H1 (cell line): ENCODE measurements around the gene CFAP221. TPM values are rescaled to one million over a fixed set of nuclear protein-coding genes. Genes with fewer than 3 reads are reported as not detected.

Source experiments
- CTCF ChIA-PET: fragments of 300-600 bp; sonication (Branson Sonifier 250); formaldehyde crosslinking; loops from one replicate; lab custom pipeline; 2021; ENCODE audit not compliant: partially characterized antibody; lab: Charles Lee
- POLR2A ChIA-PET: fragments of 300-600 bp; sonication (Branson Sonifier 250); formaldehyde crosslinking; loops from one replicate; lab custom pipeline; 2021; ENCODE audit warnings: inconsistent platforms; ENCODE audit not compliant: partially characterized antibody; lab: Charles Lee
- DNase-seq, 2 experiments: peaks; one replicate each; pipeline versions ENCODE4 v3.0.0 to v3.0.0-alpha.2; 2010 to 2022; ENCODE audit warnings: low spot score in 2 of 2, low read depth in 1 of 2, mixed read lengths in 1 of 2
- FAIRE-seq: peaks from 2 replicates; lab custom pipeline; 2011; peaks lifted over from hg19 to GRCh38; lab: Jason Lieb, UNC
- H2AFZ ChIP-seq: 2 replicates; pipeline ENCODE4 v1.8.1; 2012; ENCODE audit warnings: low read length, inconsistent platforms
- H2AK5ac ChIP-seq: 2 replicates; pipeline ENCODE4 v1.6.1; 2013; ENCODE audit warnings: low read depth, low read length
- H2BK120ac ChIP-seq: replicated peaks from 2 replicates; pipeline ENCODE3; 2013; ENCODE audit warnings: low read depth, low read length, inconsistent platforms
- H2BK12ac ChIP-seq: 2 replicates; pipeline ENCODE4 v1.6.1; 2013; ENCODE audit warnings: low read depth, low read length
- H2BK15ac ChIP-seq: 2 replicates; pipeline ENCODE4 v1.6.1; 2013; ENCODE audit warnings: low read length
- H2BK20ac ChIP-seq: 2 replicates; pipeline ENCODE4 v1.6.1; 2013; ENCODE audit warnings: low read length
- H2BK5ac ChIP-seq: 2 replicates; pipeline ENCODE4 v1.6.1; 2013; ENCODE audit warnings: low read depth, low read length
- H3K14ac ChIP-seq: 2 replicates; pipeline ENCODE4 v1.6.1; 2013; ENCODE audit warnings: inconsistent platforms; ENCODE audit not compliant: insufficient read length
- H3K18ac ChIP-seq: 2 replicates; pipeline ENCODE4 v1.6.1; 2013; ENCODE audit warnings: low read length; ENCODE audit errors: extremely low read depth
- H3K23ac ChIP-seq: 2 replicates; pipeline ENCODE4 v1.6.1; 2013; ENCODE audit warnings: inconsistent platforms; ENCODE audit not compliant: insufficient read length
- H3K23me2 ChIP-seq: 2 replicates; pipeline ENCODE4 v1.6.1; 2013; ENCODE audit warnings: low read depth, low read length
- H3K27ac ChIP-seq: 2 replicates; pipeline ENCODE4 v1.6.1; 2011; ENCODE audit warnings: low read depth, low read length, inconsistent platforms
- H3K27me3 ChIP-seq, 4 experiments: replicated peaks in 1 of 4; 1 replicate in 1 of 4; 2 replicates in 3 of 4; pipeline versions ENCODE4 v1.6.1 to v1.8.1; 2011 to 2013; ENCODE audit warnings: low read length in 3 of 4, mild to moderate bottlenecking in 3 of 4, inconsistent platforms in 2 of 4, mixed read lengths in 2 of 4, moderate library complexity in 1 of 4; ENCODE audit not compliant: control insufficient read depth in 3 of 4, insufficient read depth in 3 of 4; ENCODE audit errors: extremely low read depth in 1 of 4
- H3K36me3 ChIP-seq, 4 experiments: 2 replicates each; pipeline versions ENCODE4 v1.6.1 to v1.8.1; 2011 to 2013; ENCODE audit warnings: mild to moderate bottlenecking in 4 of 4, low read length in 3 of 4, moderate library complexity in 2 of 4, control low read depth in 1 of 4, inconsistent platforms in 1 of 4; ENCODE audit not compliant: insufficient read depth in 4 of 4, control insufficient read depth in 2 of 4
- H3K4ac ChIP-seq: replicated peaks from 2 replicates; pipeline ENCODE3; 2013; ENCODE audit warnings: low read length, low read depth, mixed read lengths, inconsistent platforms; ENCODE audit not compliant: insufficient read length
- H3K4me1 ChIP-seq, 4 experiments: replicated peaks in 1 of 4; 1 replicate in 1 of 4; 2 replicates in 3 of 4; pipeline versions ENCODE4 v1.6.1 to v1.8.1; 2011 to 2013; ENCODE audit warnings: low read length in 3 of 4, inconsistent platforms in 2 of 4, mixed read lengths in 1 of 4; ENCODE audit not compliant: insufficient read depth in 4 of 4, control insufficient read depth in 3 of 4
- H3K4me2 ChIP-seq, 2 experiments: 2 replicates each; pipeline versions ENCODE4 v1.6.1 to v1.8.1; 2011 to 2013; ENCODE audit warnings: low read depth in 2 of 2, low read length in 2 of 2, control low read depth in 1 of 2, inconsistent platforms in 1 of 2, mild to moderate bottlenecking in 1 of 2; ENCODE audit not compliant: insufficient read depth in 1 of 2
- H3K4me3 ChIP-seq, 4 experiments: fragments of 200-600, 300-600 bp in 1 of 4; sonication (generic), shearing (Covaris generic), sonication (Bioruptor Twin) in 1 of 4; 2 replicates each; pipeline versions ENCODE4 v1.5.1 to v1.8.1; 2011 to 2016; ENCODE audit warnings: low read length in 4 of 4, low read depth in 3 of 4, control low read depth in 2 of 4, inconsistent platforms in 2 of 4, mild to moderate bottlenecking in 2 of 4, mixed read lengths in 1 of 4, moderate library complexity in 1 of 4; ENCODE audit not compliant: insufficient read depth in 2 of 4; ENCODE audit errors: extremely low read depth in 1 of 4
- H3K56ac ChIP-seq: replicated peaks from 2 replicates; pipeline ENCODE3; 2013; ENCODE audit warnings: low read depth, mild to moderate bottlenecking, mixed read lengths, low read length, inconsistent platforms; ENCODE audit not compliant: insufficient read length
- H3K79me1 ChIP-seq: 2 replicates; pipeline ENCODE4 v1.6.1; 2013; ENCODE audit warnings: low read depth, low read length, control low read depth
- H3K79me2 ChIP-seq, 2 experiments: 2 replicates each; pipeline versions ENCODE4 v1.6.1 to v1.8.1; 2012 to 2013; ENCODE audit warnings: low read length in 2 of 2, mild to moderate bottlenecking in 2 of 2, inconsistent platforms in 1 of 2; ENCODE audit not compliant: insufficient read depth in 2 of 2, control insufficient read depth in 1 of 2
- H3K9ac ChIP-seq, 4 experiments: replicated peaks in 1 of 4; 1 replicate in 1 of 4; 2 replicates in 3 of 4; pipeline versions ENCODE4 v1.6.1 to v1.8.1; 2011 to 2013; ENCODE audit warnings: low read depth in 3 of 4, low read length in 3 of 4, control low read depth in 2 of 4, mild to moderate bottlenecking in 2 of 4, moderate library complexity in 2 of 4, inconsistent platforms in 1 of 4; ENCODE audit errors: extremely low read depth in 1 of 4
- H3K9me3 ChIP-seq, 2 experiments: 2 replicates each; pipeline versions ENCODE4 v1.6.1 to v1.8.1; 2012 to 2013; ENCODE audit warnings: mild to moderate bottlenecking in 2 of 2, moderate library complexity in 2 of 2, control low read depth in 1 of 2, inconsistent platforms in 1 of 2, low read depth in 1 of 2, low read length in 1 of 2, mixed read lengths in 1 of 2; ENCODE audit not compliant: insufficient read depth in 2 of 2
- H4K20me1 ChIP-seq, 2 experiments: replicated peaks in 1 of 2; 2 replicates each; pipeline versions ENCODE3 to v1.8.1; 2011 to 2013; ENCODE audit warnings: inconsistent platforms in 2 of 2, low read length in 2 of 2, mild to moderate bottlenecking in 1 of 2; ENCODE audit not compliant: insufficient read depth in 2 of 2, control insufficient read depth in 1 of 2
- H4K5ac ChIP-seq: 2 replicates; pipeline ENCODE4 v1.6.1; 2013; ENCODE audit warnings: low read length, low read depth, mixed read lengths, inconsistent platforms; ENCODE audit not compliant: insufficient read length
- H4K8ac ChIP-seq: 2 replicates; pipeline ENCODE4 v1.8.0; 2013; ENCODE audit warnings: mild to moderate bottlenecking, moderate library complexity, low read length, inconsistent platforms; ENCODE audit not compliant: insufficient read depth; ENCODE audit errors: extremely low read depth
- H4K91ac ChIP-seq: replicated peaks from 2 replicates; pipeline ENCODE3; 2013; ENCODE audit warnings: low read length, mixed read lengths, inconsistent platforms; ENCODE audit not compliant: insufficient read length
- FOSL1 ChIP-seq: IDR thresholded peaks from 2 replicates; pipeline ENCODE4 v1.6.1; 2011; ENCODE audit warnings: mild to moderate bottlenecking, low read depth, low read length, moderate library complexity; ENCODE audit not compliant: insufficient read depth
- WGBS, 2 experiments: shearing (Covaris generic) in 1 of 2; methylation state at CpG; one replicate each; pipeline versions ENCODE4 v1.1.6 to v1.1.7; 2013 to 2015; ENCODE audit warnings: low lambda C conversion rate in 2 of 2, mixed read lengths in 2 of 2, inconsistent platforms in 1 of 2, low coverage in 1 of 2, missing lambda C conversion rate in 1 of 2; ENCODE audit not compliant: insufficient replicate concordance in 2 of 2, insufficient coverage in 1 of 2, insufficient read length in 1 of 2; ENCODE audit errors: extremely low coverage in 1 of 2, missing lambda C conversion rate in 1 of 2; 5-methylcytosine and 5-hydroxymethylcytosine counted together
- polyA plus RNA-seq, 7 experiments: library from polyadenylated mRNA; depleted of rRNA in 3 of 7; stranded (reverse) in 5 of 7; unstranded in 2 of 7; fragments of >200 nt in 5 of 7; fragments of 200-250 nt in 2 of 7; gene quantifications; 1 replicate in 5 of 7; 2 replicates in 1 of 7; 4 replicates in 1 of 7; pipeline versions ENCODE4 v1.2.1 to v1.2.3, GENCODE V29; 2011 to 2013; ENCODE audit warnings: missing spikeins in 2 of 7, mixed read lengths in 2 of 7
- total RNA-seq: library from RNA; stranded (reverse); fragmentation: NEBNext Ultra II Directional; extraction: Animal tissue kit (Norgen Biotek cat#: 25700); gene quantifications from 2 replicates; pipeline ENCODE4 v1.2.1, GENCODE V29; 2021

The CFAP221 gene
- total and polyA plus RNA-seq, 2 of the 8 experiments (the other 6 are each of a cell fraction or from before 2014, with no cell fraction given), result 0.14 to 0.71 TPM

GRCh38 chr2:119650846-119651370 is 106.7 kb downstream of the CFAP221 start:
- no peaks in the 10 kb centered on the region for H3K23me2 ChIP-seq
- no peak overlapping the region; the same call in 1 of the 2 replicates for H2BK20ac ChIP-seq
- H3K18ac ChIP-seq, result no peak overlapping the region
- H3K4me2 ChIP-seq, result no peak overlapping the region
- no peak for DNase-seq
- H3K36me3 ChIP-seq, result no peaks in the 10 kb centered on the region
- CTCF ChIA-PET, result interaction anchor here (1.0 to 6.1 kb wide), 4 partner anchors 9 to 52 kb away, joined by 3 to 50 read pairs (median 8); no protein-coding TSS in a partner anchor
- no peak overlapping the region for H3K56ac ChIP-seq
- no peak overlapping the region for H3K23ac ChIP-seq
- H4K91ac ChIP-seq, result no peak overlapping the region
- H3K79me1 ChIP-seq, result no peaks in the 10 kb centered on the region
- no peak for FAIRE-seq
- H3K9me3 ChIP-seq, result no peaks in the 10 kb centered on the region
- no peak overlapping the region for H3K9ac ChIP-seq
- H4K5ac ChIP-seq, result no peak overlapping the region
- no peak overlapping the region for H3K4me3 ChIP-seq
- POLR2A ChIA-PET, result interaction anchor here (0.7 kb wide), 1 partner anchor 238 kb away, joined by 3 read pairs; no protein-coding TSS in a partner anchor
- no peak overlapping the region for H2BK12ac ChIP-seq
- H4K20me1 ChIP-seq, result no peaks in the 10 kb centered on the region
- no peaks in the 10 kb centered on the region for H3K79me2 ChIP-seq
- no peak overlapping the region for H3K27ac ChIP-seq
- no peak overlapping the region for H2BK120ac ChIP-seq
- no peaks in the 10 kb centered on the region for H3K4me1 ChIP-seq
- H2BK5ac ChIP-seq, result no peak overlapping the region
- H2AK5ac ChIP-seq, result no peak overlapping the region
- 90% methylated on average over 2 of the region's 2 CpGs; no CpG with 5 or more reads in 1 of the 2 experiments for WGBS, 2 experiments
- no peak overlapping the region for H2BK15ac ChIP-seq
- no peak overlapping the region for H2AFZ ChIP-seq
- H4K8ac ChIP-seq, result no peak overlapping the region
- no peaks in the 10 kb centered on the region for H3K27me3 ChIP-seq
- no peak overlapping the region for H3K4ac ChIP-seq
- H3K14ac ChIP-seq, result no peak overlapping the region
- TF ChIP-seq FOSL1, result no peak
